NK-92 treated with Interleukin-12 subunit alpha and Interleukin-12 subunit beta, amount 100 ng/mL, for 24 hours (cell line): ENCODE measurements around the gene SKIDA1.

Source experiments
- DNase-seq: peaks from one replicate; lab custom pipeline; 2025; lab: John Stamatoyannopoulos, UW

The SKIDA1 gene

DNA sequence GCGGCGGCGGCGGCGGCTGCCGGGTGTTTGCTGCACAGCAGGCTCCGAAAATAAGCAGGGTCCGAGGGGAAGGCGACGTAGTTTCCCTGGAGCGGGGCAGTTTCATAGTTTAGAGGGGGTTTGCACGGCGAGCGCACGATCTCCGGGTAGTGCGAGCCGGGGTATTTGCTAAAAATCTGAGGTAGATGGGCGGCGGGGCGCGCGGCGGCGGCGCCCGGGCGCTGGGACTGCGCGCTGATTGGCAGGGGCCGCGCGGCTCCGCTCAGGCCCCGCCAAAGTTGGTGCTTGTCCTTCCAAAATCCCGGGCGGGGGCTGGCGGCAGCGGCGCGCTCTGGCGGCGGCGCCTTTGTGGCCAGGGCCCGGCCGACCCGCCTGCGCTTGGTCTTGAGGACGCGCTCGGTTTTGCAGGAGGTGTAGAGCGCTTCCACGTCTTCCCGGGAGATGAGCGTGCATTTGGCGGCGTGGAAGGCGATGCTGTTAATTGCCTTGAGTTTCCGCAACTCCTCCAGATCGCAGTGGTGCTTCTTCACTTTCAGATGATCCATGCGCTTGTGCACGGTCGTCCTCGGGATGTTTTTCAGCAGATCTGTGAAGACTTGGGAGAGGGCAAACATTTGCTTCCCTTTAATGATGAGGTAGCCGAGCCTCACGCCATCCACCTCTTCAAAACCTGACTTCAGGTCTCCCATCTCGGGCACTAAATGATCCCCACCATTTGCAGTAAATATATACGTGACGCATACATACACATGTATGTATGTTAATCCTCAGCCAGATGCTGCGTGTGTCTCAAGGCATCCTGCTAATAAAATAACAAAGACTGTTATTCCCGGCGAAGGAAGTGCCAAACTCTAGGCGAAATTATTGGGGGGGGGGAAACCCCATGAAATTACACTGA, 8.1 kb downstream of the SKIDA1 start:
- no peak for DNase-seq

DNA sequence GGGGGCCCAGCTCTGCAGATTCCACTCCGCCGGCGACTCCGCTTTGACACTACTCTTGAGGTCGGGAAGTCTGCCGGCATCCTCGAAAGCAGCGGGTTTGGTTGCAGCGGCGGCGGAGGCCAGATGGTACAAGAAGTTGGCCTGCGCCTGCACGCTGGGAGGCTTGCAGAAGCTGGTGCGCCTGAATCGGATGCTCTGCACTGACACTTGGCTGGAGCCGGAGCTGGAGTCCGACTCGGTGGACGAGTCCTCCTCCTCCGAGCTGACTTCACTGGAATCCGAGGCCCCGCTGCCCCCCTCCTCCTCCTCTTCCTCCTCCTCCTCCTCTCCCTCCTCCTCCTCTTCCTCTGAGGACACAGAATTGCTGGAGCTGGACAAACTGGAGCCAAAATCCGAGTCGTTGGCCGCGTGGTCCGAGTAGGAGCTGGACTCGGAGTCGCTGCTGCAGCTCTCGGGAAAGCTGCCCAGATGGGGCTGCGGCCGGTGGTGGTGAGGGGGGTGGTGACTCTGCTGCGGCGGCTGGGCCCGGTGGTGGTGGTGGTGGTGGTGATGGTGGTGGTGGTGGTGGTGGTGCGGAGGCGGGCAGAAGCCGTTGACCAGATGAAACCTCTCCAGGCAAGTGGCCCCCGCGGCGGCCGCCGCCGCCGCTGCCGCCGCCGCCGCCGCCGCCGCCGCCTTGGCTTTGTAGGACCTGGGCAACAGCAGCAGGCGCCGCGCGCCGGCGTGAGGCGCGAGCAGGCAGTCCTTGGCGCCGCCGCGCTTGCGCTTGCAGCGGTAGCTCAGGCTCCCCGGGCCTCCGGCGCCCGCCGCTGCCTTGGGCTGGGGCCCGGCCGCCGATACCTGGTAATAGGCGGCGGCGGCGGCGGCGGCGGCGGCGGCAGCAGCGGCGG, 9.0 kb downstream of the SKIDA1 start:
- no peak for DNase-seq

DNA sequence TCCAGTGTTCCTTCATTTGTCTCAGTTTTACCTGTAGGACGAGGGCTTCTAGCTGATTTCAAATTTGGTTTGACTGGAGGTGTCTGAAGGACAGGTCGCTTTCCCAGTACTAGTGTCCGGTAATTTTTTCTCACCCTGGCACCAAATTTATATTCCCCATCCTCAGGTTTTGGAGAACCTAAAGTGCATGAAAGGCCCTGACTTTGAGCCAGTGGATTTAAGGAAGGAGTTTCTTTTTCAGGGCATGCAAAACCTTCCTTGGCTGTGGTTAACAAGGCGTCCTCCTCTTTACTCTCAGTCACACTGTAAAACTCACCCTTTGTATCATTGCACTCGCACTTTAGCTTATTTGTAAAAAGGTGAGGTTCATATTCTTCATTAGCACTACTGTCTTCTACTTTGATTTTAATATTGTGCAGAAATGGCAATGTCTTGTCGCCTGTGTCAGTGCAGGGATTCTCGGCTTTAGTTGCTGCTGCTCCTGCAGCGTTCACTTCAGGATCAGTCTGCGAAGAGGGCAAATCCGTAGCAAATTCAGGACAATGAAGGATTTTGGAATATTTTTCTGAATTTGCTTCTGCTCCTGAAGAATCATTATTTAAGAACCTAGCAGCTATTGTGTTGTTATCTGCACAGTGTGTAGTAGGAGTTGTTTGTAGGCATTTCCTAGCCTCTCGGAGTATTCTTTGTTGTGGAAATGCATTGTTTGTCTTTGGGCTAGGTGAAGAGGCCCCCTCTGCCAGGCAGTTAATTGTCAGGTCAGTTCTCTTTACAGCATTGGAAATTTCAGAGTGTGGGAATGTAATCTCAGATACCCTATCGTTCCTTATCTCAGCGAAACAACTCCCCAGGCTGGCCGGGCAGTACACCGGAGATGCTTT, 9.9 kb downstream of the SKIDA1 start:
- DNase-seq, result no peak

DNA sequence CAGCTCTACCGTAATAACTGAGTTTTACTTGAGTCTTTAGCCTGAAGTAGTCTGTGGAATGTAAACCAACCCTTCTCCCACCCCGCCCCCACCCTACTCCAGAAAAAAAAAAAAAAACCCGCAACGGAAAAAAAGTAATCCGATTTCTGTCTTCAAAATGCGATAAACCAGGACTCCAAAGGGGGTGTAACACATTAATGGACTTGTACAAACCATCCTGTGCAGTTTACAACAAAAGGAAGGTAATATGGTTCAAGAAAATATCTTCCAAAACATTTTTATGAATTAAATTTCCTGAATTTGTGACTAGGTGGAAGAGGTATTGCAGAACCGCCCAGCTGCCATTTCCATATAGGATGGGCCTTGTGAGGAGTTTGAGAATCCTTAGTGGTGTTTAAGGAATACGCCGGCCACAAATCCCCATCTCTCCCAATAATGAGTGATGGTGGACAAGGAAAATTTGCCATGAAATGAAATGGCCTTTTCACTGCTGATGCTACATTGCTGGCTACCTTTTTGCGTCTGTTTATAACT, 10.6 kb downstream of the SKIDA1 start:
- no peak for DNase-seq

DNA sequence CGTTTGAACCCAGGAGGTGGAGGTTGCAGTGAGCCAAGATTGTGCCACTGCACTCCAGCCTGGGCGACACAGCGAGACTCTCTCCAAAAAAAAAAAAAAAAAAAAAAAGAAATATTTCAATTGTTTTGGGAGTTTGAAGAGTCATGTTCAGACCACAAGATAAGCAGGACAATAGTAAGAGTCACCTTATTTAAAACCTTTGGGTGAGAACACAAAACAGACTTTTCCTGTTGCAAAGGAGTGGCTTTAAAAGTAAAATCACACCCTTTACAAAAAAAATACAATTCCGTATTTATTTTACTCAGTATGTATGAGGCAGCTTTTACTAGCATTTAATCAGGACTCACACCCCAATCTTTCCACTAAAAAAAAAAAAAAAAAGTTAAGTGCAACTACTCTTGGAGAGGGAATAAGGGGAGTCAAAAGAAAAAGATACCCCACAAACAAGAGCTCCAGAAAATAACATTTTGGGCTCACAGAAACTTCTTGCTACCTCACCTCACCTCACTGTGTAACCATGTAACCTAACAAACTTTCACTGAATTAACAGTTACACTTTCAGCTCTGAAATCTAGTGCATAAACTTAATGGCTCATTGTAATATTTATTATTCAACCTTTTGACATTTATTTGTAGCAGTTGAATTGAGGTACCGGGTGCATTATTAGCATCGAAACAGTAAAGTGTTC, 11.2 kb downstream of the SKIDA1 start:
- no peak for DNase-seq

DNA sequence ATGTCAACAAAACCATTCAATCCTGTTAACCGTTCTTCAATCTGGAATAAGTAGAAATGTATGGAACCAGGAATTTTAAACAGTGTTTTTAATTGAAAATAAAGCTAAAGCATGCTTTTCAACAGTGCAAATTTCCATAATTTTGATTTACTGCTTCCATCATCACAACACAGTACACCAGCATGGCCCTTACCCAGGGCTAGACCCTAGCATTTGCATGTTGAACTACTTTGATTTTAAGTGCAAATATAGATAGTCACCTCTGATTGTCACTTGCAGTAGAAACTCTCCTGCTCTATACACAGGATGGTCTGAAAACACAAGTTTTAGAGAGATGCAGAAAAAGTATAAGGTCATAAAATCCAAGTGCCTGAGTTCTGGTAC, 12.1 kb downstream of the SKIDA1 start:
- no peak for DNase-seq

DNA sequence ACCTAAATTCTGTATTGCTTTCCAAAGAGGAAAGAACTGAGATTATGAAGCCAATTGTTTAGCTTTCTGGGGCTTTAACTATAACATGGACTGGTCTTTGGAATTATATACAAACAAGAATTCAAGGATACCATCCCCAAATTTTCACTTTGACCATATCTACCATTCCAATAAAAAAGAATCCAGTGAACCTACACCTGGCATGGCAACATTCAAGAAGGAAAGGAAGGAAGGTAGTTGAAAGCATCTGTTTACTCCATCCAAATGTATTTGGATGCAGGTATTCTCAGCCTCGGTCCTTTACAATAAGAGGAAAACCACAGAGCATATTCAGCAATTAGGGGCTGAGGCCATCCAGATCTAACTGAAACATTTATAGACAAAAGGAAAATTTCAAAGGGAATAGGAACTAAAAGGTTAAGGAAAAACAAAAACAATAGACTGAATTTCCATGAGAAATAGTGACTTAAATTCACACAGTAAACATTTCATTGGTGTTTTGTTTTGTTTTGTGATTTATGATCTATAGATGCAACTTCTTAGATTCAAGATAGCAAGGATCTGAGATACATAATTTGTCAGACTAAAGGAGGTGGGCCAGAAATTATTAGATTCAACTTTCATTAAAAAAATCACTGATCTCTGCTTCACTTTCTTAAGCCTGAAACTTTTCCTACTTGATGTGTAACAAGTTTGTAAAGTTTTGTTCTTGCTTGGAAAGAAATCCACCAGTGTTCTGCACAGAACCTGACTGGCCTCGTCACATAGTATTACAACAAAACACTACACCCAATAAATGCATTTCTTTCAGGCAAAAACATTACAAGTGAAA, 12.7 kb downstream of the SKIDA1 start:
- no peak for DNase-seq

DNA sequence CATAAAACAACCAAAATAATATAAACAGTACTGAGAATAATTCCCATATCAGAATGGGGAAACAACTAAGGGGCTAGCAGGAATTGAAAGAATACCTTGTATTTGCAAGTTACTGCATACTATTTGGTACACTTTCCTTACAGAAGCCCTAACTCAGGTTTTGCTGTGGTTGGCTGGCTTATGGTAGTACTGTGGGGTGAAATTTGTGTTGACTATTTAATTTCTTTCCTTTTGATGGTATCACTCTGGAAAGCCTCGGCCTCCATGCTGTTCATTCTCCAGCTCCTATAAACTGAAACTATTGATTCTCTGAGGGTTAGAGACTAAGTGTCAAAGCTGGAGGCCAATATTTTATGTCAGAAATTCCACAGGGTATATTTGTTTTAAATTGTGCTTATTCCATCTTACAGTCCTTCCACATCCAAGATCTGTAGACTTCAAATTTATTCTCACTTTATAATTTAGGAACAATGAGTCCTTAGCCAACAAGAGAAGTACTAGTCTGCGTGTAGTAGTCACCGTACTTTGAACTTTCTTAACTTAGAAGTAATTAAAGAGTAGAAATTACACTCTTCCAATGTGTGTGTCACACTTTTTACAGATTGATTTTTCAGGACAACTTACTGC, 13.4 kb downstream of the SKIDA1 start:
- no peak for DNase-seq

DNA sequence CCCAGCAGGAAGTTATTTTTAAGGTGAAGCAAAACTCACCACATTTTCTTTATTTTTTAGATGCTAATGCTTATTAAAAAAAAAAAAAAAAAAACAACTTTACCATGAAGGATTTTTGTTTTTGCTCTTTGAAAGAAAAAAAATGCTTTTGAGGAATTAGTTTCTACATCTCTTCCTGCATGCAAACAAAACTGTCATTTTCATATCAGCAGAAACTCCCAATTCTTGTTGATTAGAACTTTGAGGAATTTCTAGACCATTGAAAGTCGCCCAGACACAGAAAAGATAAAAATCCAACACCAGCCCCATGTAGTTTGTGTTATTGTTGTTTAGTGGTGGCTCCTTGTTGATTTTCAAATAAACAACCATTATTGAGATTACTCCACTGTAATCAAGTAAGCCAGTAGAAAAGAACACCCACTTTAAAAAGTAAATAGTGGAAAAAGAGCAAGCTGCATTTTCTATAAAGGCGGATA, 14.3 kb downstream of the SKIDA1 start:
- DNase-seq, result no peak

DNA sequence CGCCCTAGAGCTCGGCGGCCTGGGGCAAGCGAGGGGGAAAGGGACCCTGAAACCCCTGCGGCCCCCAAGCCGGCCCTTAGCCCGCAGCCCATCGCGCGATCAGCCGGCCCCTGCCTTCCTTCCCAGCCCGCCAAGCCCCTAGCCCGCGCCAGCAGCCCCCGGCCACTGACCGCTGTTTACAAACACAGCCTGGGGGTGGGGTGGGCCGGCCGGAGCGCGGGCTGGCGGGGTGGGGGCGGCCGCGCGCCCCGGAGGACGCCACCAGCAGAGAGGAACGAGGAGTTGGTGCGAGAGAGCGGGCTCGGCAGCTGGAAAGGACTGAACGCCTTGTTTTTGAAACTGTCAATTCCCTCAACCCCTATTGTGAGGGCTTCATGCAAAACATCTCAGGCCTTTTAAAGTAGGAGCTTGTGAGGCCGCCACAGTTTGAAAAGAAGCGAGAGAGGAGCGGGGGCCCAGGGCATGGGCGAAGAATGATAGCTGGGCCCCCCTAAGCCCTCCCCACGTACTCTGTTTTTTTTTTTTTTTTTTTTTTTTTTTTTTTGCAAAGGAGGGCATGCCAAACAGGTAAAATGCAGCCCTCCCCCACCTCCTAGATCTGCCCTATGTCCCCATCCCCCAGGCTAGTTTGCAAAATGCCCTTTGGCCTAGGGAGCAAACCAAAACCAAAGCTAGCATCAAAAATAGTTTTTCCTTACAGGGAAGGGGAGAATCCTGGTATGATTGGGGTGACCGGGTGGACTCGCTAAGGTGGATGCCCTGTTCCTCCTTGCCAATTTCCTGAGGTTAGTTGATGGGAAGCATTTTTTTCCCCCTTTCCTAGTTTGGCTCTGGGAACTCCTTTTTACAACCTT, 15.0 kb downstream of the SKIDA1 start:
- DNase-seq, result no peak

DNA sequence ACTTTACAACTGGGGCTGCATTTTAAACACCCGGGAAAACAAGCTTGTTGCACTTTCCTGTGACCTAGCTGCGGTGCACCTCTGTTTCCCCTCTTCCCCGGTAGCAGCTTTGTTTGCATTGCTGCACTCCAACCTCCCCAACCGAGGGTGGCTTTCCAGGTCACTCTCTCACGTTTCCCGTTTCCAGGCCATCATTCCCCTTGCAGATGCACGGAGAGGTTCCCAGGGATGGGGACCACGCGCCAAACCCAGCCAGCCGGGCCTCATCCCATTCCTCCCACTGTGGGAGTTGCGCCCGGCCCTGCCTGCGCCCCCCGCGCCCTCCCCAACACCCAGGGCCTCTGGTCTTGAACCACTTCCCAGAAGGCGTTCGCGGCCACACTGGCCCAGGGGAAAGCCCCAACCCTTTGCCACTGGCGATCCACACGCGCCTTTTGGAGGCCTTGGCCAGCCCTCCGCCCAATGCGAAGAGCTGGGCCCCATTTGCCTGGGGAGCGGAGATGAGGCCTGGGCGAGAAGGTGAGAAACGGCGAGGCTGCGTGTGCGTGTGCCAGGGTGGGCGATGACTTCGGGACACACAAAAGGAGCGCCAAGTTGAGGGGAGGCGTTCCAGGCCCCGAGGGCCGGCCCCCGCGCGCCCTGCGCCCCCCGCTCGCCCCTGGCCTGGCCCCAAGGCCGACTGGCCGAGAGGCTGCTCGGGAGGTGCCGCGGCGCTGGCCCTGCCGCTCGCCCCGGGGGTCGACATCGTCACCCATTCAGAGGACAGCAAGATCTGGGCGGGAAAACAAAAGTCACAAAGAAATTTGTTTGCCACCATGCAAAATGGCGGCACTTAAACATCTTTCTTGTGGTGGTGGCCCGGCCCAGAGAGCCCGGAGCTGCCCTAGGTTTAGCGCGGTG, 15.9 kb downstream of the SKIDA1 start:
- DNase-seq, result no peak

DNA sequence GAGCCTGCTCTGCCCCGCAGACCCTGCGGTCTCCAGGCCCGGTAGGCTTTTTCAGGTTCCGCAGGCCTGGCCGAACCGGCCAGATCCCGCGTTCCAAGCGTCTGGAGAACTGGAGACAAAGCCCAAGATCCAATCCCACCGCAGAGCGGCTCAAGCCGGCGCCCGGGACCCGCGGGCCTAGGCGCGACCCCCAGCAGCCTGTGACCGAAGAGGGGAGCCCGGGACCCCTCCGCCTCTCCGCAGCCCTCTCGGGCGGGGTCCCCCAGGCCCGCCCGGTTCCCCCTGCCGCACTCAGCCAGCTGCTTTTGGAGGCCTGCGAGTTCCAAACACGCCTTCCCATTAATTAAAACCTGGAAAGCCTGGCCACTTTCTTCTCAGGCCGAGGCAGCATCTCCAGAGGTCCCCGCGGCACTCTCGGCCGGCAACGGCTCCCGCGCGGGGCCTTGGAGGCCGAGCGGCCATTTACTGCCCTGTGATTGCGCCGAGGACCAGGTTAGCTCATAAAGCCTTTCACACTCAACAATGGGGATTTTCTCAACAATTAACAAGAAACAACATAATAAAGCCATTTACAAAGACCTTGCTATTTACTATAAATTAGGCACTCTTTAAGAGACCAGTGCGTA, 16.7 kb downstream of the SKIDA1 start:
- DNase-seq, result no peak

DNA sequence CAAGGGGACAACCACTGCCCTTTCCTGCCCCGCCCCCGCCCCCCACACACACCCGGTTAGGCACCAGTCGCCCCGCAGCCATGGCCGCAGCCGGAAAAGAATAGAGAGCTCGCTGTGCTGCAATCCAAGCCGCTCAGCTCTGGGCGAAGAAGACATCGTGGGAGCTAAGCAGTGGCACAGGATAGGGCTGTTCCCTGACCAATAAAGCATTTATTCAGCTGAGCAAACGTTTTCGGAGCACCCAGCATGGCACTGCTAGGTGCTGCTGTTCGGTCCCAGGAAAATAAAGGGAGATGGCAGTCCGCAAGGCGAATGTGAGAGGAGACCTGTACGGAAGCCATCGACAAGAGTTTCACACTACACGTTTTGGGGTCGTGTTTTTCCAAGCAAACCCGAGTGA, 18.3 kb downstream of the SKIDA1 start:
- DNase-seq, result no peak

DNA sequence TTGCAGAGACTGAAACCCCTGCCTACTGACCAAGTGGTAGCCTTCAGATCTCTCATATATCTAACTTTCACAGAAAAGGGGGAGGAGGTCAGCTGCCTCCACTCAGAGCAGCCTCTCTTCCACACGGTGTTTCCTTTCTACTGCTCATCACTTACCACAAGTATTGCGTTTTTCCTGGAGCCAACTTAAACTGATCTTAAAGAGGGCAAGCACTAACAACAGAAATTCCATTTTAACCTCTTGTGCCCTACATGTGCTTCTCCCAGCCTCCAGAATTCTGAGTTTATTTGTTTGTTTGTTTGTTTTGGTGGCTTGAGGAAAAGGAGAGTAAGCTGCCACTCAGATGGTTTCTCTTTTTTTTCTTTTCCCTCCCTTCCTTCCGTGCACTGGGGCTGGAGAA, 19.1 kb downstream of the SKIDA1 start:
- no peak for DNase-seq

DNA sequence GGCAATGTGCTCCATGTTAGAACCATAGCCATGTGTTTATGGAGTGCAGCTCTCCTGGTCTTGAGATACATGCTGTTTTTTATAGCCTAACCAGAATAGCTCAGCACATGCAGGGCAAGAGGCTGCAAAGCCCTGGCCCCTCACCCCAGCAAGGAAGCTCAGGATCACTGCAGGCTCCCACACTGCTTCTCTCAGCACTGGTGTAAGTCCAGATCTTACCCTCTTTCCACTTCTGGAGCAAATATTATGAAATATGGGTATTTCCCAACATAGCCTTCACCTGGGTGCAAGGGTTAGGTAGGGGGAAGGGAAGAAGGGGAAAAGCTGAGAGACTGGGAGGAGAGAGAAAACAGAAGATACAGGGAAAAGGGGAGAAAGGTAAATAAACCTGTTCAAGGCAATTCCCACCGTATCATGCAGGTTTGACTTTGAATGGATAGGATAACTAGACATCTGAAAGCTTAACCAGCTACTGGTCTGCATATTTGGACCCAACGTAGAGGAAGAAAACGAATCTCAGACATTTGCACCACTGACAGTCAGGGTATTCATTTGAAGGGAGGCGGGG, 19.7 kb downstream of the SKIDA1 start:
- DNase-seq, result no peak

DNA sequence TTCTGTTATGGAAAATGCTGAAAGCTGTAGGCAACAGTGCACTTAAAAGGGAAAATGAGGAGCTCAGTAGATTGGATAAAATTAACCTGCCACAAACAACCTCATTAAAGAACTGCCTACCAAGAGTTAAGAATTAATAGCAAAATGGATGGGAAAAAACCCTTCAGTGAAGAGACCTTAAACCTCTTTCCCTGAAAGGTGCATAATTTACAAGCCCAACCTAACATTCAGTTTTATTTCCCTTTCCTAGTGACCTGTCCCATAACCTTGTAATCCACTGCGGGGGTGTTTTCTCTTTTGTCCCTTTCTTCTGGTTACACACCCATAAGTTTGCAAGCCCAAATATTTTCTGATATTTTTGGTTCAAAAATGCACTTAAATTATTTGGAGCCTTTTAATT, 21.9 kb downstream of the SKIDA1 start:
- DNase-seq, result no peak

DNA sequence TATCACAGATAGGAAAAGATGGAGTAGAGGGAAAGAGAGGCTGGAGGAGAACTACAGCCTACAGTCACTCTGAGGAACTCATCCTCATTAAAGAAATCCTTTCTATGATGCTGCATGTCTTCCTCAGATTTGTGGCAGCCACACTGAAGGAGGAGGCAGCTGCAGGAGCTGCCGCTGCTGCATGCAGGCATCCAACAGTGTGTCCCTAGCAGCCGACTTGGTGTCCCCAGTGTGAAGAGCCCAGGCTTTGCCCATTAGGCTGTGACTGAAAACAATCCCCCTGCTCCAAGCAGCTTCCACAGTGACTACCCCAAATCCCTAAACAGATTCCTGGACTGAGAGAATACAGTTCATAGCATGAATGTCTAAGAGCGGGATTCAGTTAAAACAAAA, 23.1 kb downstream of the SKIDA1 start:
- DNase-seq, result no peak
